ENCODE measurements around the gene HCFC1R1. TPM values are rescaled to one million over a fixed set of nuclear protein-coding genes. Genes with fewer than 3 reads are reported as not detected.

The HCFC1R1 gene
- total and polyA plus RNA-seq, 2 donors from 2014 or later = 61.3 to 332 TPM

- DNase-seq (no peak), FAIRE-seq (no peak)
- H3K4me1 ChIP-seq (ENCODE audit: control insufficient read depth in 2 of 3, insufficient read depth in 2 of 3, low read depth in 1 of 3, low read length in 3 of 3) = peaks cover 0 to 3% (median 0%) of the 10 kb centered on the region in 3 donors
- intact Hi-C loops (cut with DNase I) = no loop called here
- no peak overlapping the region for H3K4me3 ChIP-seq (ENCODE audit: low read length in 3 of 3)
- peaks cover 7% of the 10 kb centered on the region for H3K27me3 ChIP-seq (ENCODE audit: control insufficient read depth, insufficient read depth, low read length)
- H3K27ac ChIP-seq (ENCODE audit: low read depth in 2 of 2, low read length in 2 of 2) = no peak overlapping the region
- H3K9me3 ChIP-seq (ENCODE audit: control insufficient read depth in 2 of 3, insufficient read depth in 1 of 3, low read length in 3 of 3) = no peaks in the 10 kb centered on the region
- no peak for TF ChIP-seq CTCF (IDR thresholded peaks at IDR 0.05; ENCODE audit: borderline replicate concordance, extremely low read depth, insufficient read depth)
- no peaks in the 10 kb centered on the region for H3K36me3 ChIP-seq (ENCODE audit: control insufficient read depth in 2 of 3, insufficient read depth in 3 of 3, low read length in 3 of 3)
- H3K9ac ChIP-seq (ENCODE audit: low read length in 3 of 3) = no peak overlapping the region
Observed at GRCh38 chr16:3013998-3014690, 9.6 kb downstream of the HCFC1R1 start.

GRCh38 chr16:3013491-3013951, 10.2 kb downstream of the HCFC1R1 start:
- H3K4me1 ChIP-seq (ENCODE audit: control insufficient read depth in 2 of 3, insufficient read depth in 2 of 3, low read depth in 1 of 3, low read length in 3 of 3) = peaks cover 0 to 3% (median 0%) of the 10 kb centered on the region in 3 donors
- FAIRE-seq (no peak), DNase-seq (no peak)
- H3K9me3 ChIP-seq (ENCODE audit: control insufficient read depth in 2 of 3, insufficient read depth in 1 of 3, low read length in 3 of 3) = no peaks in the 10 kb centered on the region
- intact Hi-C loops (cut with DNase I) = no loop called here
- H3K4me3 ChIP-seq (ENCODE audit: low read length in 3 of 3) = no peak overlapping the region
- H3K27ac ChIP-seq (ENCODE audit: low read depth in 2 of 2, low read length in 2 of 2) = no peak overlapping the region
- no peaks in the 10 kb centered on the region for H3K36me3 ChIP-seq (ENCODE audit: control insufficient read depth in 2 of 3, insufficient read depth in 3 of 3, low read length in 3 of 3)
- H3K9ac ChIP-seq (ENCODE audit: low read length in 3 of 3) = no peak overlapping the region
- TF ChIP-seq CTCF (IDR thresholded peaks at IDR 0.05; ENCODE audit: borderline replicate concordance, extremely low read depth, insufficient read depth) = no peak
- H3K27me3 ChIP-seq (ENCODE audit: control insufficient read depth, insufficient read depth, low read length) = peaks cover 7% of the 10 kb centered on the region

- H3K27me3 ChIP-seq (ENCODE audit: control insufficient read depth, insufficient read depth, low read length) = peaks cover 5% of the 10 kb centered on the region
- FAIRE-seq = no peak
- no peak within 1 kb of the TSS for H3K4me3 ChIP-seq (ENCODE audit: low read length in 3 of 3)
- DNase-seq = peak in 4 of 5 donors; percentile 77 to 83 (median 80)
- no peaks in the 10 kb centered on the region for H3K36me3 ChIP-seq (ENCODE audit: control insufficient read depth in 2 of 3, insufficient read depth in 3 of 3, low read length in 3 of 3)
- TF ChIP-seq CTCF (IDR thresholded peaks at IDR 0.05; ENCODE audit: borderline replicate concordance, extremely low read depth, insufficient read depth) = no peak
- peaks cover 0 to under 1% (median 0%) of the 10 kb centered on the region in 3 donors for H3K4me1 ChIP-seq (ENCODE audit: control insufficient read depth in 2 of 3, insufficient read depth in 2 of 3, low read depth in 1 of 3, low read length in 3 of 3)
- no peak within 1 kb of the TSS for H3K9ac ChIP-seq (ENCODE audit: low read length in 3 of 3)
- intact Hi-C loops (cut with DNase I) = no loop called here
- no peaks in the 10 kb centered on the region for H3K9me3 ChIP-seq (ENCODE audit: control insufficient read depth in 2 of 3, insufficient read depth in 1 of 3, low read length in 3 of 3)
- no peak within 1 kb of the TSS for H3K27ac ChIP-seq (ENCODE audit: low read depth in 2 of 2, low read length in 2 of 2)
Observed at GRCh38 chr16:3012828-3013420, 10.8 kb downstream of the HCFC1R1 start, which contains the start of gene CLDN9. Gene CLDN9, plus strand, starts transcription at chr16:3012923. Its CDS starts 440 bp downstream, at chr16:3013363.
